Kidney (tissue), 14 donors: ENCODE measurements around the gene SPSB3. TPM values are rescaled to one million over a fixed set of nuclear protein-coding genes. Genes with fewer than 3 reads are reported as not detected.
A peak's percentile ranks its signal among the peaks of the same experiment; 100 is the strongest.

Source experiments
- DNase-seq, 5 donors: peaks; one replicate each; pipeline ENCODE4 v3.0.0-alpha.2; 2013 to 2020
- FAIRE-seq: peaks from 2 replicates; lab custom pipeline; 2012; peaks lifted over from hg19 to GRCh38; lab: Jason Lieb, UNC
- H3K27ac ChIP-seq, 2 donors: one replicate each; pipeline ENCODE4 v1.7.0; 2013; ENCODE audit warnings: low read depth in 2 of 2, low read length in 2 of 2, inconsistent platforms in 1 of 2
- H3K27me3 ChIP-seq: one replicate; pipeline ENCODE4 v1.7.1; 2013; ENCODE audit warnings: low read length, inconsistent platforms; ENCODE audit not compliant: control insufficient read depth, insufficient read depth
- H3K36me3 ChIP-seq, 3 donors: one replicate each; pipeline versions ENCODE4 v1.7.0 to v1.7.1; 2013; ENCODE audit warnings: low read length in 3 of 3, control low read depth in 1 of 3, inconsistent platforms in 1 of 3; ENCODE audit not compliant: insufficient read depth in 3 of 3, control insufficient read depth in 2 of 3
- H3K4me1 ChIP-seq, 3 donors: one replicate each; pipeline versions ENCODE4 v1.7.0 to v1.7.1; 2013; ENCODE audit warnings: low read length in 3 of 3, inconsistent platforms in 1 of 3, low read depth in 1 of 3; ENCODE audit not compliant: control insufficient read depth in 2 of 3, insufficient read depth in 2 of 3
- H3K4me3 ChIP-seq, 3 donors: one replicate each; pipeline versions ENCODE4 v1.7.0 to v1.8.1; 2013; ENCODE audit warnings: low read length in 3 of 3, control low read depth in 1 of 3, inconsistent platforms in 1 of 3
- H3K9ac ChIP-seq, 3 donors: one replicate each; pipeline versions ENCODE4 v1.7.0 to v1.7.1; 2013; ENCODE audit warnings: low read length in 3 of 3, control low read depth in 1 of 3, inconsistent platforms in 1 of 3
- H3K9me3 ChIP-seq, 3 donors: one replicate each; pipeline versions ENCODE4 v1.7.0 to v1.7.1; 2013; ENCODE audit warnings: low read length in 3 of 3, control low read depth in 1 of 3, inconsistent platforms in 1 of 3; ENCODE audit not compliant: control insufficient read depth in 2 of 3, insufficient read depth in 1 of 3
- CTCF ChIP-seq: IDR thresholded peaks from 3 replicates; pipeline ENCODE4 v1.5.1; 2012; ENCODE audit warnings: mild to moderate bottlenecking, moderate library complexity, borderline replicate concordance; ENCODE audit not compliant: insufficient read depth; ENCODE audit errors: extremely low read depth
- intact Hi-C: fragments of 100-400 bp; cut with DNase I; formaldehyde crosslinking; loops from one replicate; pipeline ENCODE4 v1.11.1; 2022
- polyA plus RNA-seq: library from polyadenylated mRNA; stranded (reverse); fragments of 350-450 nt; fragmentation: Illumina TruSeq; extraction: RNeasy Lipid Tissue Mini Kit (QIAGEN cat#74804); gene quantifications from one replicate; pipeline ENCODE4 v1.2.3, GENCODE V29; 2014; ENCODE audit warnings: low read depth, low replicate concordance; ENCODE audit not compliant: insufficient read depth
- total RNA-seq: library from RNA; stranded (reverse); fragmentation: NEBNext Ultra II Directional; extraction: Animal tissue kit (Norgen Biotek cat#: 25700); gene quantifications from one replicate; pipeline ENCODE4 v1.2.1, GENCODE V29; 2021
- donor health status: control.
- donor health status: control.
- donor health status: control.
- donor health status: control.
- donor health status: control.
- donor health status: DM: yes; HTN: yes; CAD: no.
- donor health status: Normal renal cell carcinoma (clear cell type).

Gene SPSB3
- total and polyA plus RNA-seq, 2 donors from 2014 or later: 55.1 to 57.7 TPM

- peak in 1 of 5 donors; percentile 69 for DNase-seq
- no peaks in the 10 kb centered on the region for H3K9me3 ChIP-seq
- no peak overlapping the region for H3K4me3 ChIP-seq
- H3K27ac ChIP-seq: no peak overlapping the region
- intact Hi-C loops: no loop called here
- H3K9ac ChIP-seq: no peak overlapping the region
- FAIRE-seq: no peak
- peaks cover 0 to 2% (median 0%) of the 10 kb centered on the region in 3 donors for H3K36me3 ChIP-seq
- H3K27me3 ChIP-seq: no peaks in the 10 kb centered on the region
- H3K4me1 ChIP-seq: peaks cover 0 to 14% (median 12%) of the 10 kb centered on the region in 3 donors
- TF ChIP-seq CTCF: no peak
These were observed 3.4 kb upstream of the SPSB3 start for GRCh38 chr16:1785846-1786170.

DNA sequence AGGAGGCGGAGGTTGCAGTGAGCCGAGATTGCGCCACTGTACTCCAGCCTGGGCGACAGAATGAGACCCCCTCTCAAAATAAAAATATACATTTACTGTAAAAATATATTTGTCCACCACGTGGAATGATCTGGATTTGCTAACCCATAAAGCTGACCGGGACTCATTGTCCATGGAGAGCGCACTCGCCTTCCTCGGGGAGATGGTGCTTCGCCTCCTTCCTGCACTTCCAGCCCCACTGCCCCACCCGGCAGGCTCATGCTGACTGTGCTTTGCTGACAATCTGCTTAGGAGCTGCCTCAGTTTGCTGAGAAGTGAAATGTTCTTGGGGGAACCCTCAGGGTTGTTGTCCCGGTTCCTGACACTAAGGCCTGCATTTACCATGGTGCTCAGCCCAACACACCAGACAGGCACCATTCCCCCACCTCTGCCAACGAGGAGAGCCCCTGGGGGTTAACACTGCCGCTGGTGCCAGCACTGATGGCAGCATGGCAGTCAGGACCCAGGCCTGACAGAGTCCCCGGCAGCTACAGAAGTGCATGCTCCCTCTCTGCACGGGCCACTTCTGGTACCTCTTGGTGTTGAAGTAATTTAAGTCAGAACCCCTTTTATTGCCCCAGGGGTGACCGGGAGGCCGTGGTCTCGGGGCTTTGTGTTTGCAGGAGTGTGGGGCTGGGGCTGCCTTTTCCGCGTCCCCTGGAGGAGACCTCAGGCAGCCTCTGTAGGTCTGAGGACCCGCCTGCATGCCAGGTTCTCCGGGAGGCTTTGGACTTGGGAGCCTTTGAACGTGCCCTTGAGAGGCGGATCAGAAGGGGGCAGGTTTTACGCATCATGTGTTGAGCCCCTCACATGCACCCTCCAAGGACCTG is 2.8 kb upstream of the SPSB3 start:
- intact Hi-C loops: no loop called here
- no peaks in the 10 kb centered on the region for H3K9me3 ChIP-seq
- H3K27me3 ChIP-seq: no peaks in the 10 kb centered on the region
- no peak for TF ChIP-seq CTCF
- H3K4me3 ChIP-seq: no peak overlapping the region
- peaks cover 0 to 14% (median 12%) of the 10 kb centered on the region in 3 donors for H3K4me1 ChIP-seq
- DNase-seq (no peak), FAIRE-seq (no peak)
- no peak overlapping the region for H3K9ac ChIP-seq
- no peak overlapping the region for H3K27ac ChIP-seq
- H3K36me3 ChIP-seq: peaks cover 0 to 2% (median 0%) of the 10 kb centered on the region in 3 donors

DNA sequence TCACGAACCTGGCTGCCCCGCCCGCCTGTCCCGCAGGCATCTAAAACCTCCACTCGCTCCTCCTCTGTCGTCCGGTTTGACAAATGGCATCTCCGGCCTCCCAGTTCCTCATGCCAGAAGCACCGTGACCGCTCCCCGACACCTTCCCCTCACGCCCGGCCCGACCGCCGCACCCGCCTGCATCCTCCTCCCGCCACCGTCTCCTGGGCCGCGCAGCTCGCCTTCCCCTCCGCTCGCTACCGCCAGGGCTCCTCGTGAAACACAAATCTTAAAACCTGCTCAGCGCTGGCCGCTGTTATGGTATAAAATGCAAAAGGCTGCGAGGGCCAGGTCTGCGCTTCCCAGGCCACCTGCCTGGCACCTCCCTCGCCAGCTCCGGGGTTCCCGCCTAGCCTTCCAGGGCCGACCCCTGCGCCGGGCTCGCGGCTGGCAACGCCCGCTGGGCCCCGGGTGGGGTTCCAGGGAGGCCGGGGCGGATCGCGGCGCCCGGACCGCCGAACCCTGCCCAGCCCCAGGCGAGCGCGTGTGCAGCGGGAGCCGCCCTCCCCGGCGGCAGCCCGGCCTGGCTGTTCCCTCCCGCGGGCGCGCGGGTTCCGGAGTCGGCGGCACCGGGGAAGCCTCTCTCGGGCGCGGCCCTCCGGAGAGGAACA is 488 bp downstream of the SPSB3 start:
- Histone ChIP-seq H3K27ac (peak overlapping the region; percentile 32 to 71), H3K9ac (peak overlapping the region in 2 of 3 donors; percentile 29 to 58), H3K9me3 (no peaks in the 10 kb centered on the region), H3K27me3 (no peaks in the 10 kb centered on the region), H3K36me3 (peaks cover 2 to 5% (median 3%) of the 10 kb centered on the region in 3 donors), H3K4me3 (peak overlapping the region; percentile 51 to 88 (median 66)), H3K4me1 (peaks cover 0 to 16% (median 12%) of the 10 kb centered on the region in 3 donors)
- intact Hi-C loops: no loop called here
- DNase-seq: peak in 4 of 5 donors; percentile 49 to 81 (median 70)
- TF ChIP-seq CTCF: no peak
- FAIRE-seq: no peak
